HG03039 (cell line): ENCODE results near the gene S1PR4.

Experiments
- ATAC-seq: cut with Tn5 transposase; IDR thresholded peaks from one replicate; pipeline ENCODE4 v1.9.1; 2021; ENCODE audit warnings: mild to moderate bottlenecking, moderate library complexity; ENCODE audit not compliant: unreplicated experiment

Gene S1PR4, protein sequence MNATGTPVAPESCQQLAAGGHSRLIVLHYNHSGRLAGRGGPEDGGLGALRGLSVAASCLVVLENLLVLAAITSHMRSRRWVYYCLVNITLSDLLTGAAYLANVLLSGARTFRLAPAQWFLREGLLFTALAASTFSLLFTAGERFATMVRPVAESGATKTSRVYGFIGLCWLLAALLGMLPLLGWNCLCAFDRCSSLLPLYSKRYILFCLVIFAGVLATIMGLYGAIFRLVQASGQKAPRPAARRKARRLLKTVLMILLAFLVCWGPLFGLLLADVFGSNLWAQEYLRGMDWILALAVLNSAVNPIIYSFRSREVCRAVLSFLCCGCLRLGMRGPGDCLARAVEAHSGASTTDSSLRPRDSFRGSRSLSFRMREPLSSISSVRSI

GRCh38 chr19:3178377-3178972 is at the start of gene S1PR4:
Gene S1PR4, plus strand, starts transcription at chr19:3178769. Its CDS starts 24 bp downstream, at chr19:3178793.
- no peak for ATAC-seq

DNA sequence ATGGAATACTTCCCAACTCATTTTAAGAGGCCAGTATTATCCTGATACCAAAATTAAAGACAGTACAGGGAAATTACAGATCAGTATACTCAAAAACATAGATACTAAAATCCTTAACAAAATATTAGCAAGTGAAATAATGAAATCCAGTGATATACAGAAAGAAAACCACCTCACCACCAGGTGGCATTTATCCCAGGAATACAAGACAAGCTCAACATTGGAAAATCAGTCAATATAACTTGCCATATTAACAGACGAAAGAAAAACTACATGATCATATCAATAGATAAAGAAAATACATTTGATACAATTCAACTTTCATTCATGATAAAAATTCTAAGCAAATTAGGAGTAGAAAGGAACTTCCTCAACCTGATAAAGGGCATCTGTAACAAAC is 49.5 kb upstream of the S1PR4 start:
- no peak for ATAC-seq

- ATAC-seq: no peak
Observed at GRCh38 chr19:3131168-3131567, 47.4 kb upstream of the S1PR4 start.

GRCh38 chr19:3132971-3133792 is 45.4 kb upstream of the S1PR4 start:
- peak; percentile 51 for ATAC-seq

- peak; percentile 15 for ATAC-seq
Observed at GRCh38 chr19:3133793-3134116, 44.8 kb upstream of the S1PR4 start.

DNA sequence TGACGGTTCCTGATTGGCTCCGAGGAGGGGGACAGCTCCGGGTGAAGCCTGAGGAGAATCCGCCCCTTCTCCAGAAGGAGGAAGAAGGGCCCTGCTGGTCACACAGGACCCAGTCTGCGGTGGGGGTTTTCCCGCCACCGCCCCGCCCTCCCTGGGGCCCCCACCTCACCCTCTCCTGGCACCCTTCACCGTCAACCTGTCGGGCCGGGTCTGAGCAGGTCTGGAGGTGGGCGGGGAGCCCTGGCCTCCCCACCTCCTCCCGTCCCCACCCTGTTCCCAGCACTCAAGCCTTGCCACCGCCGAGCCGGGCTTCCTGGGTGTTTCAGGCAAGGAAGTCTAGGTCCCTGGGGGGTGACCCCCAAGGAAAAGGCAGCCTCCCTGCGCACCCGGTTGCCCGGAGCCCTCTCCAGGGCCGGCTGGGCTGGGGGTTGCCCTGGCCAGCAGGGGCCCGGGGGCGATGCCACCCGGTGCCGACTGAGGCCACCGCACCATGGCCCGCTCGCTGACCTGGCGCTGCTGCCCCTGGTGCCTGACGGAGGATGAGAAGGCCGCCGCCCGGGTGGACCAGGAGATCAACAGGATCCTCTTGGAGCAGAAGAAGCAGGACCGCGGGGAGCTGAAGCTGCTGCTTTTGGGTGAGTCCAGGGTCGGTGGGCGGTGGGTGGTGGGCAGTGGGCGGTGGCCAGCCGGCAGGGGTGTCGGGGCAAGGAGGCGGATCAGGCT is 42.4 kb upstream of the S1PR4 start, which contains the start of gene GNA15:
Gene GNA15, plus strand, starts transcription at position 73 of the 723 bp plus-strand sequence. Its CDS starts 418 bp downstream, at position 491.
- no peak for ATAC-seq

GRCh38 chr19:3136684-3137055 is 41.9 kb upstream of the S1PR4 start:
- ATAC-seq: no peak

GRCh38 chr19:3137119-3137518 is 41.5 kb upstream of the S1PR4 start:
- no peak for ATAC-seq

GRCh38 chr19:3138268-3138667 is 40.3 kb upstream of the S1PR4 start:
- no peak for ATAC-seq

DNA sequence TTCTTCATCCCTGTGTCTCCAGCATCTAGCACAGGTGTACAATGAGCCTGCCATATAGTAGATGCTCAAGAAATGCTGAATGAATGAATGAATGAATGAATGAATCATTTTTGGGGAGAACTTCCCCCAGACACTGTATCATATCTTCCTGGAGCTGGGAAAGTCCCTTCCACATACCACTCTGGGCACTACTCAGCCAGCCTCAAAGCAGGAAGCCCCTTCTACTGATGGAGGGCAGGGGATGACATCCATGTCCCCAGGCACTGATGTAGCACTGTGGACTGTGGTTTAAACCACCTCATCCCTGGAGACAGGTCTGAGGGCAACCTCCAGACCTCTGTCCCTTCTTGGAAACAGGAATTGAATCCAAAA is 37.9 kb upstream of the S1PR4 start:
- no peak for ATAC-seq

DNA sequence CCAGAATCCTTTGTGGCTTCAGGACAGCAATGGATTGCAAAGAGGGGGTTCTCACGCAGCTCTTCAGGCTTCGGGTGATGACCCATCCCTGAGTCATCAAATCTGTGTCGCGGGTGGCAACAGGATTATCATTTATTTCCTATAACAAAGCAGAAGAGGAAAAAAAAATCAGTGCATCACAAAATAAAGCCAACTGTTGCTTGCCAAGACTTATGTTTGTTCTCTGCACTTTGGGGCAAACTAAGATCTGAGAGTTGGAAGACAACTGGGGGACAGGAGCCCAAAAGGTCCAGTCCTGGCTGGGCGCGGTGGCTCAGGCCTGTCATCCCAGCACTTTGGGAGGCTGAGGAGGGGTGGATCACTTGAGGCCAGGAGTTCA is 36.3 kb upstream of the S1PR4 start:
- ATAC-seq: no peak

GRCh38 chr19:3142781-3143337 is 35.7 kb upstream of the S1PR4 start:
- no peak for ATAC-seq

DNA sequence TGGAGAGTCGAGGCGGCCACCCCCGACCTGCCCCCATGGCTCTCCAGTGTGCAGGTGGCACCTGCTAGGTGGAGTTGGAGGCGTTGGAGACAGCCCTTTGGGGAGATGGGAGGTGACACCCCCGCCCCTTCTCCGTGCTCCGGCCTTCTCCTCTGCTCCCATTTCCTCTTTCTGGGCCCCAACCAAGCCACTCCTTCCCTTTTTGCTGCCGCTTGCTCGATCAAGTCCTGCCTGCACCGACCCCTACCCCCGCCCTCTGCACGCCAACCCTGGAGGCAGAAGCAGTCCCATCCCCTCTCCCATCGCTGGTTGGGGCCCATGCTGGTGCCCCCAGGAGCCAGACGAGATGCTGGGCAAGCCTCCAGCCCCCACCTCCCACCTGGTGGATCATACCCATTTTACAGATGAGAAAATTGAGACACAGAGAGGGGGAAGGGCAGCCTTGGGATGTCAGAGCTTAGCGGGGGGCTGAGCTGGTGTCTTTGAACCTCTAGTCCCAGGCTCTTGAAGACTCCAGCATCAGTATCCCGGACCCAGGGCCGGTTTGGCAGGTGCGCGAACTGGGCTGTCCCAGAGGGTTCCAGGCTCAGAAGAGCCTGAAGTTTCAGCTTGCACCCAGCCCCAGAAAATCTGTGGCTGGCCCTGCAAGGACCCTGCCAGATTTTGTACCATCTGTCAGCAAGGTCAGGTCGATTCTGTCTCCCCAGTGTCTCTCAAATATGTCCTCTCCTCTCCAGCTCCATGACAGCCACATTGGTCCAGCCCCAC is 32.5 kb upstream of the S1PR4 start:
- no peak for ATAC-seq

DNA sequence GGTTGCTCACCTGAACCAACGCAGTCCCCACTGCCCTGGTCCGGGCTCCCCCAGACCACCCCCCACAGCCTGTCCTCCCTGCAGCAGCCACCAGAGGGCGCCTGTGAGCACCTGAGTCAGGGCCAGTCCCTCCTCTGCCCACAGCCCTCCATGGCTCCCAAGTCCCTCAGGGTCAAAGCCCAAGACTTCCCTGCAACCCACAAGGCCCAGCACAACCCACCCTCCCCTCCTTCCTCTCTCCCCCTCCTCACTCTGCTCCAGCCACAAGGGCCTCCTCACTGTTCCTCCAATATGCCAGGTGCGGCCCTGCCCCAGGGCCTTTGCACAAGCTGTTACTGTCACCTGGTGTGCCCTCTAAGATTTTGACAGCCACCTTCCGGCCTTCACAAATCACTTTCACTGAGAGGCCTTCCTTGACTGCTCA is 31.9 kb upstream of the S1PR4 start:
- no peak for ATAC-seq

DNA sequence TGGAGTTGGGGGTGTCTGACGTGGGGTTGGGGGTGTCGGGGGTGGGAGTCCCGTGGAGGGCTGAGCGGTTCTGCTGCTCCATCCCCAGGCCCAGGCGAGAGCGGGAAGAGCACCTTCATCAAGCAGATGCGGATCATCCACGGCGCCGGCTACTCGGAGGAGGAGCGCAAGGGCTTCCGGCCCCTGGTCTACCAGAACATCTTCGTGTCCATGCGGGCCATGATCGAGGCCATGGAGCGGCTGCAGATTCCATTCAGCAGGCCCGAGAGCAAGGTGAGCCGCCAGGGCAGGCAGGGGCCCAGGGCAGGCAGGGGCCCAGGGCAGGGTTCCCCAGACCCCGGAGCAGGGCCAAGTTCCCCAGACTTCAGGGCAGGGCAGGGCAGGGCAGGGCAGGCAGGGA is 30.1 kb upstream of the S1PR4 start:
- no peak for ATAC-seq

- no peak for ATAC-seq
Observed at GRCh38 chr19:3149089-3149488, 29.5 kb upstream of the S1PR4 start.

DNA sequence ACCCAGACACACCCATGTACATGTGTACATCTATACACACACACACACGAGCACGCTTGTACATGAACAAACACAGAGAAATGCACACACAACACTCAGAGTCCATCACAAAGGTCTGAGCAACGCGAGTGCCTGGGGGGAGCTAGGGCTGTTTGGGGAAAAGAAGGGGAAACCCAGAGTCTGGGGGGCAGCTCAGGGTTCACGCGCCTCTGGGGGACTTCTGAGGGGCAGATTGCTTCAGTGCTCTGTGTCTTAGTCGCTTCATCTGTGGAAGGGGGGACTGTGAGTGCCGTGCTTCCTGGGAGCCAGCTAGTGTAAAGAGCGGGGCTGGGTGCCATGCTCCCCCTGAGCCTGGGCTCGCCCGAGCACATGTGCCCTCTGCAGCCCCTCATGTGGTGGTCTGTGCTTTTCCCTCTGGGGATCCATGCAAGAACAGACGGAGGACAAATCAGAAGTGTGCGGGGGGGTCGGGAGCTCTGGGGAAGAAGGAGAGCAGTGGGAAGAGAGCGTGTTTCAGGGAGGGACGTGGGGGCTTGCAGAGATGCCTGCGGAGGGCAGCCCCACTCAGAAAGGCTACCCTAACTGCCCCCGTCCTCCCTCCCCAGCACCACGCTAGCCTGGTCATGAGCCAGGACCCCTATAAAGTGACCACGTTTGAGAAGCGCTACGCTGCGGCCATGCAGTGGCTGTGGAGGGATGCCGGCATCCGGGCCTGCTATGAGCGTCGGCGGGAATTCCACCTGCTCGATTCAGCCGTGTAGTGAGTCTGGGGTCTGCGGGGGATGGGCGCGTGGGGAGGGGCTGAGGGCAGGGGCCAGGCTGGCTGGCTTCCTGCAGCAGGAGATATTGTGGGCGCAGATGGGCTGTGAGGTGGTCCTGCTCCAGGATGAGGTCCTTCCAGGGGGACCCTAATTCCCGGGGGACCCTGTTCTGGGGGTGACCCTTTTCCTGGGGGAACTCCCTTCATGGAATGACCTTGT is 28.8 kb upstream of the S1PR4 start:
- ATAC-seq: no peak

DNA sequence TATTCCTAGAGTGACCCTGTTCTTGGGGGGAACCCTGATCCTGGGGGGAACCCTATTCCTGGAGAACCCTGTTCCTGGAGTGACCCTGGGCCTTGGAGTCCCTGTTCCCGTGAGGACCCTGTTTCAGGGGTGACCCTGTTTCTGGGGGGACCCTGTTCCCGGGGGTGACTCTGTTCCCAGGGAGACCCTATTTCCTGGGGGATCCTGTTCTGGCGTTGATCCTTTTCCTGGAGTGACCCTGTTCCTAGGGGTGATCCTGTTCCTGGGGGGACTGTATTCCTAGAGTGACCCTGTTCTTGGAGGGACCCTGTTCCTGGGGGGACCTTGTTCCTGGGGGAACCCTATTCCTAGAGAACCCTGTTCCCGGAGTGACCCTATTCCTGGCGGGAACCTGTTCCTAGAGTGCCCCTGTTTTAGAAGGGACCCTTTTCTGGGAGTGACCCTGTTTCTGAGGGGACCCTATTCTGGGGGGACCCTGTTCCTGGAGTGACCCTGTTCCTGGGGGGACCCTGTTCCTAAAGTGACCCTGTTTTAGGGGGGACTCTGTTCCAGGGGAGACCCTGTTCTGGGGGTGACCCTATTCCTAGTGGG is 27.7 kb upstream of the S1PR4 start:
- ATAC-seq: no peak
